ENCODE data around the gene TP53I13. TPM values are rescaled to one million over a fixed set of nuclear protein-coding genes. Genes with fewer than 3 reads are reported as not detected.

The TP53I13 gene
- total RNA-seq, 2 experiments from 2014 or later: 46.7 to 50.2 TPM

GRCh38 chr17:29576214-29577000, 7.9 kb downstream of the TP53I13 start:
- Mint-ChIP-seq H3K36me3 (ENCODE audit: low read depth) (peaks cover 37% of the 10 kb centered on the region), H3K9me3 (no peaks in the 10 kb centered on the region), H3K27me3 (no peaks in the 10 kb centered on the region), H3K27ac (no peak overlapping the region), H3K4me1 (ENCODE audit: low read depth) (peaks cover 31% of the 10 kb centered on the region), H3K4me3 (no peak overlapping the region)
- intact Hi-C loops (cut with micrococcal nuclease): no loop called here
- ChIA-PET POLR2A (interaction anchor here (0.8 to 2.2 kb wide), 4 partner anchors 9 to 40 kb away, joined by 4 to 8 read pairs (median 6); partner anchors contain the start of gene ABHD15), CTCF (interaction anchor here (2.3 to 14.9 kb wide), 3 partner anchors 10 to 41 kb away, joined by 7 to 172 read pairs (median 83); partner anchors contain the start of gene ANKRD13B)
- DNase-seq: no peak
- no peak for ATAC-seq
- TF ChIP-seq CTCF (IDR thresholded peaks at IDR 0.05): no peak

- Mint-ChIP-seq H3K4me3 (no peak overlapping the region), H3K4me1 (ENCODE audit: low read depth) (peaks cover 31% of the 10 kb centered on the region), H3K9me3 (no peaks in the 10 kb centered on the region), H3K36me3 (ENCODE audit: low read depth) (peaks cover 38% of the 10 kb centered on the region), H3K27ac (no peak overlapping the region), H3K27me3 (no peaks in the 10 kb centered on the region)
- intact Hi-C loops (cut with micrococcal nuclease): no loop called here
- CTCF ChIA-PET: interaction anchor here (2.3 to 14.9 kb wide), 3 partner anchors 9 to 40 kb away, joined by 7 to 172 read pairs (median 83); partner anchors contain the start of gene ANKRD13B
- no peak for TF ChIP-seq CTCF (IDR thresholded peaks at IDR 0.05)
- DNase-seq (no peak), ATAC-seq (no peak)
- POLR2A ChIA-PET: interaction anchor here (0.8 to 2.2 kb wide), 3 partner anchors 9 to 40 kb away, joined by 4 to 8 read pairs (median 6); partner anchors contain the start of gene ABHD15
Measured at GRCh38 chr17:29577001-29577370, 8.5 kb downstream of the TP53I13 start.

GRCh38 chr17:29577385-29578211, 9.1 kb downstream of the TP53I13 start:
- ATAC-seq: no peak
- CTCF ChIA-PET: interaction anchor here (2.3 to 14.9 kb wide), 4 partner anchors 8 to 39 kb away, joined by 7 to 172 read pairs (median 58); partner anchors contain the start of genes ABHD15, ANKRD13B and TP53I13
- Mint-ChIP-seq H3K27ac (no peak overlapping the region), H3K4me1 (ENCODE audit: low read depth) (peaks cover 33% of the 10 kb centered on the region), H3K4me3 (no peak overlapping the region), H3K9me3 (no peaks in the 10 kb centered on the region), H3K36me3 (ENCODE audit: low read depth) (peaks cover 44% of the 10 kb centered on the region), H3K27me3 (no peaks in the 10 kb centered on the region)
- DNase-seq: no peak
- no peak for TF ChIP-seq CTCF (IDR thresholded peaks at IDR 0.05)
- POLR2A ChIA-PET: interaction anchor here (1.5 to 2.2 kb wide), 3 partner anchors 10 to 39 kb away, joined by 3 to 8 read pairs (median 6); partner anchors contain the start of gene ABHD15
- intact Hi-C loops (cut with micrococcal nuclease): no loop called here

DNA sequence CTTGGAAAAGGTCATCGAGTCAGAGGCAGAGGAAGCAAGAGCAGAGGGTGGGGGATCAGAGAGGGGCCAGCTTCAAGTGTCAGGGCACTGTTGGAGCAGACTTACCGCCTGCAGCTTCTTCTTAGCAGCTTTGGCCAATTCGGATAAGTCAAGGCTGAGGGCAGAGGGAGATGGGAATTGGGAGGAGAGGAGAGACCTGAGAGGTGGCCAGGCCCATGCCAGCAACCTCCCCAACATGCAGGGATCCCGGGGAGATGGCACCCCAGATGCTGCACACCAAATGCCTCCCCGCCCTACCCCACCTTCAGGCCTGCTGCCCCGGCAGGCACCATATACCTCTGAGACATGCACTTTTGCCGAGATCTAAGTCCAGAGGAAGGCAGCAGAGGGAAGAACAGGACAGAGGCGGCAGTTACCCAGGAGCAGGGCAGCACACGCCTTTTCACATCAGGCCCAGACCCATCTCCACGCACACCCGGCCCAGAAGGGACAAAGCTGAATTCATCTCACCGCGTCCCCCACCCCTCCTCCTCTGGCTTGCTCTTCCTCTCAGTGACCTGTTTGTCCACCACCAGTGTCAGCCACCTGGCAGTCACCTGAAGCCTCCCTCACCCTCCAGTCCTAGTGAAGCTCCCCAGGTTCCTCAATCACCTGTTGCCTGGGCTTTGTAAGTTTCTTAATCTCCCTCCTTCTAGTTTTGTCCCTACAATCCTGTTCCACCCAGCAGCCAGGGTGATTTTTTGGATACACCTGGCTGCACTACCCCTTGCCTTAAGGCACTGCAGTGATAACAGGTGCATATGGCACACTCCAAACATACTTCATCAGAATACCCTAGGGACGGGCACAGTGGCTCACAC, 10.4 kb downstream of the TP53I13 start:
- H3K27ac Mint-ChIP-seq: no peak overlapping the region
- ChIA-PET CTCF (interaction anchor here (0.8 to 14.9 kb wide), 5 partner anchors 10 to 209 kb away, joined by 3 to 172 read pairs (median 33); partner anchors contain the start of genes ABHD15, ANKRD13B and TP53I13), POLR2A (interaction anchor here (1.5 to 2.8 kb wide), 2 partner anchors 36 to 39 kb away, joined by 3 to 18 read pairs; no protein-coding TSS in a partner anchor)
- H3K9me3 Mint-ChIP-seq: no peaks in the 10 kb centered on the region
- no peak for DNase-seq
- no peak for ATAC-seq
- H3K27me3 Mint-ChIP-seq: no peaks in the 10 kb centered on the region
- TF ChIP-seq CTCF (IDR thresholded peaks at IDR 0.05): no peak
- H3K4me1 Mint-ChIP-seq (ENCODE audit: low read depth): peaks cover 27% of the 10 kb centered on the region
- peaks cover 49% of the 10 kb centered on the region for H3K36me3 Mint-ChIP-seq (ENCODE audit: low read depth)
- H3K4me3 Mint-ChIP-seq: no peak overlapping the region
- intact Hi-C loops (cut with micrococcal nuclease): no loop called here

Data from activated CD8-positive, alpha-beta T cell treated with anti-CD3 and anti-CD28 coated beads for 36 hours (primary cell).